ENCODE results near the gene SLC25A21.

The SLC25A21 gene

DNA sequence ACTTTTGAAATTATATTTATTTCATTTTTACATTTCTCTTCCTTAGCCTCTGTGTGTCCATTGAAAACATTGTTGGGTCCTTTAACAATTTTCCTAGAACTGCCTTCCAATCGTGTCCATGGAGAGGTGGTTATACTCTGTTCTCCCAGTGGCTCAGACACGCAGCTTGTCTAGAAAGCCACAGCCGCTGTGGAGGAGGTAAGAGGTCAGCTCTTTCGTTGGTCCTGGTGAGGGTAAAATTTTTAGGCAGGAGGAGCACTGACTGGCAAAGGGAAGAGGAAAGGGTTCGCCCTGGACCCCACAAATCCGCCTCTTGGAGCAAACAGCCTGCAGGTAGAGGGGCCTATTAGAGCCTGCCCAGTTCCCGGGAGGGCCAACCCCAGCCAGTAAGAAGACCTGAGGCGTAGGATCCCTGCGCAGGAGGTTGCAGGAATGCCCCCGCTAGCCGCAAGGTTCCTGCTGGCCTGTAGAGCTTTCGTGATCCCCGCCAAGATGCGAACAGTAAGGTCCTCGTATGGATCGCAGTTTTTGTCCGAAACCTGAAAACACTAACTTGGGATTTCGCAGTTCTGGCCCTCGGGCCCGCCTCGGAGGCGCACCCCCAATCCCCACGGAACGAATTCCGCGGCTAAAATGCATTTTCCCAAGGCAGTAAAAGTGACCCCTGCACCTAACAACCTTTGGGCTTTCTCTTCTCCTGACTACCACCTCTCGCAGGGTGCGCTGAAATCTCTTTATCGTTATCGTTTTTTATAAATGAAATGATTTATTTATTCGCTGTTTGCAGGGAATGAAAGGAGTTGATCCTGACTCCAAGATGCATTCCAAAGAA lies 518.2 kb downstream of the SLC25A21 start:
- Histone ChIP-seq H3K79me2 (ENCODE audit: control insufficient read depth, low read length) (no peaks in the 10 kb centered on the region), H4K20me1 (ENCODE audit: control insufficient read depth, insufficient read depth, low read depth, low read length) (no peaks in the 10 kb centered on the region), H3K4me3 (ENCODE audit: low read length) (no peak overlapping the region), H3K27me3 (ENCODE audit: control insufficient read depth, low read length) (no peaks in the 10 kb centered on the region), H3F3A (ENCODE audit: control insufficient read depth, insufficient read depth) (no peaks in the 10 kb centered on the region), H3K36me3 (ENCODE audit: control insufficient read depth, low read length) (no peaks in the 10 kb centered on the region), H3K9me2 (replicated peaks; ENCODE audit: control insufficient read depth, low read length) (no peaks in the 10 kb centered on the region), H3K9me3 (ENCODE audit: control insufficient read depth, insufficient read depth, low read length) (peaks cover 7% of the 10 kb centered on the region; the same call in 1 of the 2 replicates), H3K27ac (ENCODE audit: low read depth, low read length) (no peak overlapping the region), H3K4me2 (ENCODE audit: low read length) (no peak overlapping the region), H3K4me1 (ENCODE audit: control insufficient read depth, low read length) (no peaks in the 10 kb centered on the region)
- TF ChIP-seq EZH2phosphoT487 (IDR thresholded peaks at IDR 0.05; ENCODE audit: borderline replicate concordance, low read length), result no peak
- TF ChIP-seq, protein P1, sequence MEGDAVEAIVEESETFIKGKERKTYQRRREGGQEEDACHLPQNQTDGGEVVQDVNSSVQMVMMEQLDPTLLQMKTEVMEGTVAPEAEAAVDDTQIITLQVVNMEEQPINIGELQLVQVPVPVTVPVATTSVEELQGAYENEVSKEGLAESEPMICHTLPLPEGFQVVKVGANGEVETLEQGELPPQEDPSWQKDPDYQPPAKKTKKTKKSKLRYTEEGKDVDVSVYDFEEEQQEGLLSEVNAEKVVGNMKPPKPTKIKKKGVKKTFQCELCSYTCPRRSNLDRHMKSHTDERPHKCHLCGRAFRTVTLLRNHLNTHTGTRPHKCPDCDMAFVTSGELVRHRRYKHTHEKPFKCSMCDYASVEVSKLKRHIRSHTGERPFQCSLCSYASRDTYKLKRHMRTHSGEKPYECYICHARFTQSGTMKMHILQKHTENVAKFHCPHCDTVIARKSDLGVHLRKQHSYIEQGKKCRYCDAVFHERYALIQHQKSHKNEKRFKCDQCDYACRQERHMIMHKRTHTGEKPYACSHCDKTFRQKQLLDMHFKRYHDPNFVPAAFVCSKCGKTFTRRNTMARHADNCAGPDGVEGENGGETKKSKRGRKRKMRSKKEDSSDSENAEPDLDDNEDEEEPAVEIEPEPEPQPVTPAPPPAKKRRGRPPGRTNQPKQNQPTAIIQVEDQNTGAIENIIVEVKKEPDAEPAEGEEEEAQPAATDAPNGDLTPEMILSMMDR (IDR thresholded peaks at IDR 0.05; ENCODE audit: low read depth, low read length, poor library complexity, severe bottlenecking), result no peak

DNA sequence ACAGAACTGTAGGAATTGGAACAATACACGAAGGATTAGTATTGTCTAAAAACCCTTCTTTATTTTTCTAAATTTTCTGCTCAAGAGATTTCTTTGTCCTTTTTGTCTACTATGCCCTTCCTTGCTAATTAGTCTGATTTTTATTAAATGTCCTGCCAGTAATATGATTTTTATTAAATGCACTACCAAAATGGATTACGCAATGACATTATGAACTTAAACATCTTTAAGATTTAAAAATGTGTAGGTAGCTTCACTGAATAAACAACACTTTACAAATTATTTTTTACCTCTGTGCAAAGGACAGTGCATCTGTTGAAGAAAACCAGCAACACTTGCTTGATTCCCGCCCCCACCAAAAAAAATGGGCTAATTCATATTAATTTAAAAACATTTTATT lies 519.0 kb downstream of the SLC25A21 start:
- Histone ChIP-seq H3K36me3 (ENCODE audit: control insufficient read depth, low read length) (no peaks in the 10 kb centered on the region), H3K4me3 (ENCODE audit: low read length) (no peak overlapping the region), H4K20me1 (ENCODE audit: control insufficient read depth, insufficient read depth, low read depth, low read length) (no peaks in the 10 kb centered on the region), H3F3A (ENCODE audit: control insufficient read depth, insufficient read depth) (no peaks in the 10 kb centered on the region), H3K4me2 (ENCODE audit: low read length) (no peak overlapping the region), H3K9me2 (replicated peaks; ENCODE audit: control insufficient read depth, low read length) (no peaks in the 10 kb centered on the region), H3K27ac (ENCODE audit: low read depth, low read length) (no peak overlapping the region), H3K79me2 (ENCODE audit: control insufficient read depth, low read length) (no peaks in the 10 kb centered on the region), H3K9me3 (ENCODE audit: control insufficient read depth, insufficient read depth, low read length) (peaks cover 7% of the 10 kb centered on the region; the same call in 1 of the 2 replicates), H3K4me1 (ENCODE audit: control insufficient read depth, low read length) (no peaks in the 10 kb centered on the region), H3K27me3 (ENCODE audit: control insufficient read depth, low read length) (no peaks in the 10 kb centered on the region)
- TF ChIP-seq, protein P1 (IDR thresholded peaks at IDR 0.05; ENCODE audit: low read depth, low read length, poor library complexity, severe bottlenecking), result no peak
- no peak for TF ChIP-seq EZH2phosphoT487 (IDR thresholded peaks at IDR 0.05; ENCODE audit: borderline replicate concordance, low read length)

DNA sequence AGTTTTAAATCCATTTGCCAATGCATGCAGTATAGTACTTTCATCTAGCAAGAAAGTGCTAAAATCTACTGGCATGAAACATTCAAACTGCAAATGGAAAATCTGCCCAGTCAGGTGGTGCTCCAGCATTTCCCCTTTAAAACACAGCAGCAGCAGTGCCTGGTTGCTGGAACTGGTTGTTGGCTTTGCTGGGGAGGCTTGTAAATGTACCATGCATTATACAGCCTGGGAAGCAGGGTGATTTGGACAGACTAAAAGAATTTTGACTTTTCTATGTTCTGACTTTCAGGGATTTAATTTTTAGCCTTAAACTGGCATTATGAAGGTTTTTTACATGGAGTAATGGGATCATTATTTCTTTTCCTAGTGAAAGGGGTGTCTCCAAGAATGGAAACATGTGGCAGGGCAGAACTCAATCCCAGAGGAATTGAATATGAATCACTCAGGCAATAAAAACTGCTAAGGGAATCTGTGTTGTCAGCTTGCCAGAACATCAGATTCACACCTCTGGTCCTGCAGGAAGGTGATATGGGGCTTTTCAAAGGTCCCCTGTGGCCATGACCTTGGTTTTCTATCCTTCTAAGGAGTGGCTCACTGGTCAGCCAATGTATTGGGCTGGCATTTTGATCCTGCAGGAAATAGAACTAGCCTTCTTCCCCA lies 519.7 kb downstream of the SLC25A21 start:
- Histone ChIP-seq H3K4me3 (ENCODE audit: low read length) (no peak overlapping the region), H3F3A (ENCODE audit: control insufficient read depth, insufficient read depth) (no peaks in the 10 kb centered on the region), H3K27me3 (ENCODE audit: control insufficient read depth, low read length) (no peaks in the 10 kb centered on the region), H4K20me1 (ENCODE audit: control insufficient read depth, insufficient read depth, low read depth, low read length) (no peaks in the 10 kb centered on the region), H3K4me1 (ENCODE audit: control insufficient read depth, low read length) (no peaks in the 10 kb centered on the region), H3K79me2 (ENCODE audit: control insufficient read depth, low read length) (no peaks in the 10 kb centered on the region), H3K27ac (ENCODE audit: low read depth, low read length) (no peak overlapping the region), H3K9me2 (replicated peaks; ENCODE audit: control insufficient read depth, low read length) (no peaks in the 10 kb centered on the region), H3K4me2 (ENCODE audit: low read length) (no peak overlapping the region), H3K9me3 (ENCODE audit: control insufficient read depth, insufficient read depth, low read length) (peaks cover 10% of the 10 kb centered on the region; the same call in 1 of the 2 replicates), H3K36me3 (ENCODE audit: control insufficient read depth, low read length) (no peaks in the 10 kb centered on the region)
- TF ChIP-seq EZH2phosphoT487 (IDR thresholded peaks at IDR 0.05; ENCODE audit: borderline replicate concordance, low read length), result no peak
- TF ChIP-seq, protein P1 (IDR thresholded peaks at IDR 0.05; ENCODE audit: low read depth, low read length, poor library complexity, severe bottlenecking), result no peak

Data from DOHH2 (cell line).